Caco-2 (cell line): ENCODE data around the gene EHMT1. TPM values are rescaled to one million over a fixed set of nuclear protein-coding genes. Genes with fewer than 3 reads are reported as not detected.

Source experiments
- BruUV-seq: library from RNA; stranded (reverse); fragments of 400-500 nt; replicated peaks from 2 replicates; lab custom pipeline; 2021; lab: Mats Ljungman, UMichigan
- CTCF ChIA-PET: fragments of 300-600 bp; sonication (Branson Sonifier 250); formaldehyde crosslinking; loops from one replicate; lab custom pipeline; 2022; ENCODE audit warnings: antibody characterized with exemption; lab: Charles Lee
- POLR2A ChIA-PET: fragments of 300-600 bp; sonication (Branson Sonifier 250); formaldehyde crosslinking; loops from one replicate; lab custom pipeline; 2022; ENCODE audit warnings: antibody characterized with exemption; lab: Charles Lee
- DNase-seq, 2 experiments: peaks; one replicate each; pipeline versions ENCODE4 v3.0.0 to v3.0.0-alpha.2; 2020 to 2022
- H3K27me3 ChIP-seq: replicated peaks from 2 replicates; pipeline ENCODE4 v1.6.0; 2011; ENCODE audit warnings: low read length; ENCODE audit not compliant: control insufficient read depth, insufficient read depth
- H3K36me3 ChIP-seq: 2 replicates; pipeline ENCODE4 v1.5.1; 2011; ENCODE audit warnings: low read length; ENCODE audit not compliant: control insufficient read depth, insufficient read depth
- H3K4me1 ChIP-seq: fragments of 250-450 bp; sonication (Bioruptor Pico); 2 replicates; pipeline ENCODE4 v1.5.1; 2020; ENCODE audit warnings: mild to moderate bottlenecking
- H3K4me3 ChIP-seq: 2 replicates; pipeline ENCODE4 v1.5.1; 2011; ENCODE audit warnings: low read depth, mild to moderate bottlenecking, control low read depth, low read length
- H3K9me3 ChIP-seq: fragments of 250-450 bp; sonication (Bioruptor Pico); 2 replicates; pipeline ENCODE4 v1.5.1; 2020; ENCODE audit warnings: mild to moderate bottlenecking, moderate library complexity
- H3K27ac Mint-ChIP-seq: one replicate; pipeline ENCODE4 v1.8.0; 2022; ENCODE audit warnings: mixed read lengths; ENCODE audit not compliant: unreplicated experiment
- H3K27me3 Mint-ChIP-seq: one replicate; pipeline ENCODE4 v1.8.0; 2022; ENCODE audit warnings: mixed read lengths; ENCODE audit not compliant: insufficient read depth, unreplicated experiment
- H3K36me3 Mint-ChIP-seq: one replicate; pipeline ENCODE4 v1.8.0; 2022; ENCODE audit warnings: mild to moderate bottlenecking, mixed read lengths; ENCODE audit not compliant: insufficient read depth, unreplicated experiment
- H3K4me1 Mint-ChIP-seq: one replicate; pipeline ENCODE4 v1.8.0; 2022; ENCODE audit warnings: low read depth, mixed read lengths; ENCODE audit not compliant: unreplicated experiment
- H3K4me3 Mint-ChIP-seq: one replicate; pipeline ENCODE4 v1.8.0; 2022; ENCODE audit warnings: mild to moderate bottlenecking, moderate library complexity, mixed read lengths; ENCODE audit not compliant: unreplicated experiment
- H3K9me3 Mint-ChIP-seq: one replicate; pipeline ENCODE4 v1.8.0; 2022; ENCODE audit warnings: mixed read lengths; ENCODE audit not compliant: unreplicated experiment
- CTCF ChIP-seq, 2 experiments: fragments of 200-600 bp in 1 of 2; IDR thresholded peaks; 1 replicate in 1 of 2; 2 replicates in 1 of 2; pipeline versions ENCODE4 v1.5.1 to v1.8.0; 2011 to 2022; ENCODE audit warnings: antibody characterized with exemption in 1 of 2, control low read depth in 1 of 2, inconsistent platforms in 1 of 2, low read depth in 1 of 2, low read length in 1 of 2, mild to moderate bottlenecking in 1 of 2, moderate library complexity in 1 of 2; ENCODE audit not compliant: insufficient read depth in 1 of 2, severe bottlenecking in 1 of 2, unreplicated experiment in 1 of 2
- intact Hi-C: fragments of 100-400 bp; cut with micrococcal nuclease; formaldehyde crosslinking; loops from one replicate; pipeline ENCODE4 v1.10.0; 2022; ENCODE audit not compliant: unreplicated experiment
- total RNA-seq: library from RNA; stranded (reverse); gene quantifications from 2 replicates; pipeline ENCODE4 v1.2.3, GENCODE V29; 2022

The EHMT1 gene
- total RNA-seq, 1 experiment from 2014 or later: 92.9 TPM

GRCh38 chr9:137666513-137666822, 47.7 kb downstream of the EHMT1 start:
- H3K4me3 Mint-ChIP-seq: no peak overlapping the region
- Histone ChIP-seq H3K4me1 (no peaks in the 10 kb centered on the region), H3K27me3 (no peaks in the 10 kb centered on the region), H3K4me3 (no peak overlapping the region), H3K36me3 (0 out of 2 replicates have a peak, but pooled peaks cover 1% of the 10 kb centered on the region), H3K9me3 (no peaks in the 10 kb centered on the region)
- intact Hi-C loops: no loop called here
- DNase-seq: no peak
- CTCF ChIA-PET: no interaction called here
- POLR2A ChIA-PET: no interaction called here
- peaks cover 23% of the 10 kb centered on the region for H3K4me1 Mint-ChIP-seq
- no peak overlapping the region for H3K27ac Mint-ChIP-seq
- H3K9me3 Mint-ChIP-seq: no peaks in the 10 kb centered on the region
- H3K36me3 Mint-ChIP-seq: peaks cover 30% of the 10 kb centered on the region
- no peaks in the 10 kb centered on the region for H3K27me3 Mint-ChIP-seq
- BruUV-seq: no TSS peak
- no peak for TF ChIP-seq CTCF (IDR thresholded peaks at IDR 0.05; ENCODE audit: insufficient read depth in 1 of 2, low read depth in 1 of 2, low read length in 1 of 2, severe bottlenecking in 1 of 2, unreplicated experiment in 1 of 2)

GRCh38 chr9:137666955-137667670, 48.3 kb downstream of the EHMT1 start:
- no peaks in the 10 kb centered on the region for H3K27me3 ChIP-seq
- H3K4me1 ChIP-seq: no peaks in the 10 kb centered on the region
- ChIA-PET CTCF (no interaction called here), POLR2A (no interaction called here)
- peaks cover 30% of the 10 kb centered on the region for H3K36me3 Mint-ChIP-seq
- no peaks in the 10 kb centered on the region for H3K27me3 Mint-ChIP-seq
- no peak for TF ChIP-seq CTCF (IDR thresholded peaks at IDR 0.05; ENCODE audit: insufficient read depth in 1 of 2, low read depth in 1 of 2, low read length in 1 of 2, severe bottlenecking in 1 of 2, unreplicated experiment in 1 of 2)
- H3K9me3 ChIP-seq: no peaks in the 10 kb centered on the region
- intact Hi-C loops: no loop called here
- H3K4me3 ChIP-seq: no peak overlapping the region
- H3K4me1 Mint-ChIP-seq: peaks cover 23% of the 10 kb centered on the region
- no peak overlapping the region for H3K4me3 Mint-ChIP-seq
- DNase-seq: no peak
- 0 out of 2 replicates have a peak, but pooled peaks cover 1% of the 10 kb centered on the region for H3K36me3 ChIP-seq
- no TSS peak for BruUV-seq
- no peaks in the 10 kb centered on the region for H3K9me3 Mint-ChIP-seq
- no peak overlapping the region for H3K27ac Mint-ChIP-seq

GRCh38 chr9:137668203-137668602, 49.4 kb downstream of the EHMT1 start:
- H3K36me3 ChIP-seq: 0 out of 2 replicates have a peak, but pooled peaks cover 1% of the 10 kb centered on the region
- H3K4me1 ChIP-seq: no peaks in the 10 kb centered on the region
- Mint-ChIP-seq H3K4me3 (no peak overlapping the region), H3K27me3 (no peaks in the 10 kb centered on the region), H3K4me1 (peaks cover 23% of the 10 kb centered on the region), H3K27ac (no peak overlapping the region), H3K36me3 (peaks cover 30% of the 10 kb centered on the region), H3K9me3 (no peaks in the 10 kb centered on the region)
- ChIA-PET POLR2A (no interaction called here), CTCF (no interaction called here)
- no peaks in the 10 kb centered on the region for H3K9me3 ChIP-seq
- TF ChIP-seq CTCF (IDR thresholded peaks at IDR 0.05; ENCODE audit: insufficient read depth in 1 of 2, low read depth in 1 of 2, low read length in 1 of 2, severe bottlenecking in 1 of 2, unreplicated experiment in 1 of 2): no peak
- BruUV-seq: no TSS peak
- intact Hi-C loops: no loop called here
- H3K4me3 ChIP-seq: no peak overlapping the region
- no peaks in the 10 kb centered on the region for H3K27me3 ChIP-seq
- DNase-seq: no peak
